HEK293 (cell line): ENCODE data around the gene CCDC57.
A peak's percentile ranks its signal among the peaks of the same experiment; 100 is the strongest.

ENCODE experiments used
- CTCF ChIA-PET: fragments of 350-600 bp; formaldehyde crosslinking; extraction: SDS; loops from one replicate; lab custom pipeline; 2021; ENCODE audit warnings: antibody characterized with exemption; lab: Yijun Ruan, JAX
- POLR2A ChIA-PET: fragments of 300-600 bp; formaldehyde crosslinking; extraction: SDS; loops from one replicate; lab custom pipeline; 2020; ENCODE audit warnings: antibody characterized with exemption, inconsistent platforms; lab: Yijun Ruan, JAX
- H3K27ac ChIP-seq: fragments of 200-500 bp; sonication (Bioruptor generic); 2 replicates; pipeline ENCODE4 v1.5.1; 2014; ENCODE audit warnings: low read depth, low read length, control low read depth, inconsistent platforms; ENCODE audit errors: extremely low read depth
- H3K36me3 ChIP-seq, 2 experiments: fragments of 200-500 bp in 1 of 2; sonication (Bioruptor generic) in 1 of 2; 1 replicate in 1 of 2; 2 replicates in 1 of 2; pipeline ENCODE4 v1.5.1; 2014 to 2017; ENCODE audit warnings: inconsistent platforms in 2 of 2, low read length in 2 of 2; ENCODE audit not compliant: control insufficient read depth in 2 of 2, insufficient read depth in 1 of 2
- H3K4me1 ChIP-seq: fragments of 200-500 bp; sonication (Bioruptor generic); 2 replicates; pipeline ENCODE4 v1.5.1; 2014; ENCODE audit warnings: mild to moderate bottlenecking, low read length, inconsistent platforms; ENCODE audit not compliant: control insufficient read depth, insufficient read depth
- H3K4me3 ChIP-seq: 2 replicates; pipeline ENCODE4 v1.5.1; 2011; ENCODE audit warnings: low read depth, mild to moderate bottlenecking, control low read depth, low read length, moderate library complexity
- H3K9me3 ChIP-seq: fragments of 200-500 bp; sonication (Bioruptor generic); 2 replicates; pipeline ENCODE4 v1.5.1; 2014; ENCODE audit warnings: low read depth, low read length, inconsistent platforms; ENCODE audit not compliant: control insufficient read depth, insufficient read depth
- GFI1B ChIP-seq: fragments of 450-650 bp; formaldehyde crosslinking; IDR thresholded peaks from 2 replicates; pipeline ENCODE4 v1.5.1; 2016; ENCODE audit warnings: missing biosample characterization, missing genetic modification characterization
- OSR2 ChIP-seq: fragments of 450-650 bp; formaldehyde crosslinking; IDR thresholded peaks from 2 replicates; pipeline ENCODE4 v1.5.1; 2016; ENCODE audit warnings: missing biosample characterization, missing genetic modification characterization
- TCF7L2 ChIP-seq: IDR thresholded peaks from 2 replicates; pipeline ENCODE4 v1.6.1; 2011; ENCODE audit warnings: low read depth, mild to moderate bottlenecking, inconsistent platforms, low read length, moderate library complexity, borderline replicate concordance
- ZFP69B ChIP-seq: fragments of 450-650 bp; formaldehyde crosslinking; IDR thresholded peaks from 2 replicates; pipeline ENCODE4 v1.5.1; 2016; ENCODE audit warnings: missing biosample characterization, missing genetic modification characterization
- ZNF16 ChIP-seq: fragments of 450-650 bp; formaldehyde crosslinking; IDR thresholded peaks from 2 replicates; pipeline ENCODE4 v1.5.1; 2016; ENCODE audit warnings: low read depth, missing biosample characterization, missing genetic modification characterization
- ZNF211 ChIP-seq: fragments of 450-650 bp; formaldehyde crosslinking; IDR thresholded peaks from 2 replicates; pipeline ENCODE4 v1.5.1; 2016; ENCODE audit warnings: low read depth, missing biosample characterization, missing genetic modification characterization
- ZNF223 ChIP-seq: fragments of 450-650 bp; formaldehyde crosslinking; IDR thresholded peaks from 2 replicates; pipeline ENCODE4 v1.5.1; 2016; ENCODE audit warnings: missing biosample characterization, missing genetic modification characterization
- ZNF335 ChIP-seq: fragments of 450-650 bp; formaldehyde crosslinking; conservative IDR thresholded peaks from 2 replicates; pipeline ENCODE4 v1.5.1; 2016; ENCODE audit warnings: missing biosample characterization, missing genetic modification characterization
- ZNF433 ChIP-seq: fragments of 450-650 bp; formaldehyde crosslinking; IDR thresholded peaks from 2 replicates; pipeline ENCODE4 v1.5.1; 2016; ENCODE audit warnings: missing biosample characterization, missing genetic modification characterization, low read depth
- ZNF560 ChIP-seq: fragments of 450-650 bp; formaldehyde crosslinking; IDR thresholded peaks from 2 replicates; pipeline ENCODE4 v1.5.1; 2017; ENCODE audit warnings: missing biosample characterization, missing genetic modification characterization, borderline replicate concordance
- ZNF600 ChIP-seq: fragments of 450-650 bp; formaldehyde crosslinking; IDR thresholded peaks from 2 replicates; pipeline ENCODE4 v1.5.1; 2016; ENCODE audit warnings: missing biosample characterization, missing genetic modification characterization
- ZNF791 ChIP-seq: fragments of 450-650 bp; formaldehyde crosslinking; IDR thresholded peaks from 2 replicates; pipeline ENCODE4 v1.5.1; 2016; ENCODE audit warnings: missing biosample characterization, missing genetic modification characterization
- TF ChIP-seq, protein P1 (sequence below): fragments of 450-650 bp; formaldehyde crosslinking; IDR thresholded peaks from 2 replicates; pipeline ENCODE4 v1.5.1; 2016; ENCODE audit warnings: missing biosample characterization, missing genetic modification characterization

CCDC57 gene

GRCh38 chr17:82064433-82065192 lies 148.0 kb downstream of the CCDC57 start:
- POLR2A ChIA-PET: interaction anchor here (0.6 to 2.5 kb wide), 9 partner anchors 11 to 181 kb away, joined by 3 to 19 read pairs (median 4); partner anchors contain the start of genes DCXR and GPS1
- TF ChIP-seq ZNF600: peak; percentile 8; the same call in 1 of the 2 replicates
- no peak for TF ChIP-seq ZNF223
- TF ChIP-seq, protein P1, sequence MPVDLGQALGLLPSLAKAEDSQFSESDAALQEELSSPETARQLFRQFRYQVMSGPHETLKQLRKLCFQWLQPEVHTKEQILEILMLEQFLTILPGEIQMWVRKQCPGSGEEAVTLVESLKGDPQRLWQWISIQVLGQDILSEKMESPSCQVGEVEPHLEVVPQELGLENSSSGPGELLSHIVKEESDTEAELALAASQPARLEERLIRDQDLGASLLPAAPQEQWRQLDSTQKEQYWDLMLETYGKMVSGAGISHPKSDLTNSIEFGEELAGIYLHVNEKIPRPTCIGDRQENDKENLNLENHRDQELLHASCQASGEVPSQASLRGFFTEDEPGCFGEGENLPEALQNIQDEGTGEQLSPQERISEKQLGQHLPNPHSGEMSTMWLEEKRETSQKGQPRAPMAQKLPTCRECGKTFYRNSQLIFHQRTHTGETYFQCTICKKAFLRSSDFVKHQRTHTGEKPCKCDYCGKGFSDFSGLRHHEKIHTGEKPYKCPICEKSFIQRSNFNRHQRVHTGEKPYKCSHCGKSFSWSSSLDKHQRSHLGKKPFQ (tag by site-specific recombination): no peak
- TF ChIP-seq ZNF791 (tag by site-specific recombination): no peak
- no peak for TF ChIP-seq ZNF433
- Histone ChIP-seq H3K4me3 (peak overlapping the region; percentile 83), H3K9me3 (no peaks in the 10 kb centered on the region), H3K36me3 (peaks cover 3 to 50% of the 10 kb centered on the region in 2 experiments; a peak in 1 of 3 replicates), H3K4me1 (peaks cover 7% of the 10 kb centered on the region; the same call in 1 of the 2 replicates), H3K27ac (peak overlapping the region; percentile 95)
- CTCF ChIA-PET: interaction anchor here (0.6 to 1.2 kb wide), 4 partner anchors 15 to 92 kb away, joined by 3 to 5 read pairs (median 3); partner anchors contain the start of gene DCXR

- Histone ChIP-seq H3K4me3 (no peak overlapping the region), H3K27ac (peak overlapping the region; percentile 95; the same call in 1 of the 2 replicates), H3K36me3 (peaks cover 3 to 59% of the 10 kb centered on the region in 2 experiments; a peak in 1 of 3 replicates), H3K4me1 (peaks cover 7% of the 10 kb centered on the region; the same call in 1 of the 2 replicates), H3K9me3 (no peaks in the 10 kb centered on the region)
- ChIA-PET POLR2A (interaction anchor here (0.6 to 2.5 kb wide), 9 partner anchors 10 to 181 kb away, joined by 3 to 19 read pairs (median 4); partner anchors contain the start of genes DCXR and GPS1), CTCF (interaction anchor here (0.6 to 1.2 kb wide), 3 partner anchors 14 to 109 kb away, joined by 3 to 5 read pairs (median 3); partner anchors contain the start of gene DCXR)
- TF ChIP-seq ZNF335 (tag by site-specific recombination) (0 out of 2 replicates have a peak, but pooled peaks have one; percentile 4), GFI1B (tag by site-specific recombination) (no peak), OSR2 (tag by site-specific recombination) (no peak)
Measured at GRCh38 chr17:82063424-82064415, 148.9 kb downstream of the CCDC57 start.

- ChIA-PET POLR2A (interaction anchor here (1.2 to 14.2 kb wide), 3 partner anchors 25 to 33 kb away, joined by 3 to 96 read pairs (median 4); partner anchors contain the start of gene DCXR), CTCF (interaction anchor here (0.8 kb wide), 1 partner anchor 32 kb away, joined by 3 read pairs; no protein-coding TSS in a partner anchor)
- Histone ChIP-seq H3K27ac (no peak overlapping the region), H3K4me1 (peaks cover 7% of the 10 kb centered on the region; the same call in 1 of the 2 replicates), H3K36me3 (peaks cover 3 to 67% of the 10 kb centered on the region in 2 experiments; a peak in 1 of 3 replicates), H3K9me3 (no peaks in the 10 kb centered on the region), H3K4me3 (no peak overlapping the region)
- TF ChIP-seq ZNF16 (tag by site-specific recombination) (no peak), ZFP69B (no peak), ZNF560 (no peak), ZNF335 (tag by site-specific recombination) (peak; percentile 56), TCF7L2 (no peak), ZNF211 (no peak), OSR2 (tag by site-specific recombination) (no peak)
Measured at GRCh38 chr17:82062984-82063368, 149.7 kb downstream of the CCDC57 start.
